ENCODE data around the gene CERS6.

- TF ChIP-seq MAX (CRISPR knock-in tag; IDR thresholded peaks at IDR 0.05), result no peak
- TF ChIP-seq CTCF (IDR thresholded peaks at IDR 0.05), result no peak
- TF ChIP-seq ZNF396 (CRISPR knock-in tag; IDR thresholded peaks at IDR 0.05; ENCODE audit: borderline replicate concordance), result no peak
- TF ChIP-seq CDX4 (CRISPR knock-in tag; IDR thresholded peaks at IDR 0.05; ENCODE audit: borderline replicate concordance), result no peak
- TF ChIP-seq ZMAT4 (CRISPR knock-in tag; IDR thresholded peaks at IDR 0.05), result no peak
- no peak for TF ChIP-seq NR1H2 (CRISPR knock-in tag; IDR thresholded peaks at IDR 0.05)
- no peak for TF ChIP-seq NR2C2 (CRISPR knock-in tag; IDR thresholded peaks at IDR 0.05)
- no peak for TF ChIP-seq ZNF532 (CRISPR knock-in tag; IDR thresholded peaks at IDR 0.05; ENCODE audit: borderline replicate concordance)
- no peak for TF ChIP-seq ZNF263 (CRISPR knock-in tag; IDR thresholded peaks at IDR 0.05; ENCODE audit: low read depth)
- TF ChIP-seq MXD4 (CRISPR knock-in tag; IDR thresholded peaks at IDR 0.05; ENCODE audit: borderline replicate concordance), result no peak
- TF ChIP-seq E2F5 (CRISPR knock-in tag; IDR thresholded peaks at IDR 0.05), result no peak
- TF ChIP-seq SMAD3 (CRISPR knock-in tag; IDR thresholded peaks at IDR 0.05; ENCODE audit: borderline replicate concordance), result no peak
These were observed 103.1 kb downstream of the CERS6 start for GRCh38 chr2:168559187-168559586.

All from WTC11 (cell line).